Kidney epithelial cell (primary cell): ENCODE measurements around the gene SHC2. TPM values are rescaled to one million over a fixed set of nuclear protein-coding genes. Genes with fewer than 3 reads are reported as not detected.

Source experiments
- DNase-seq: peaks from one replicate; pipeline ENCODE4 v3.0.0-alpha.2; 2010; ENCODE audit warnings: low read depth
- H3K27me3 ChIP-seq: 2 replicates; pipeline ENCODE4 v1.6.0; 2011; ENCODE audit warnings: low read length; ENCODE audit not compliant: control insufficient read depth, insufficient read depth
- H3K36me3 ChIP-seq: 2 replicates; pipeline ENCODE4 v1.5.1; 2011; ENCODE audit warnings: low read length; ENCODE audit not compliant: control insufficient read depth, insufficient read depth
- H3K4me3 ChIP-seq: 2 replicates; pipeline ENCODE4 v1.5.1; 2011; ENCODE audit warnings: low read depth, mild to moderate bottlenecking, control low read depth, low read length
- CTCF ChIP-seq: IDR thresholded peaks from 2 replicates; pipeline ENCODE4 v1.5.1; 2011; ENCODE audit warnings: mild to moderate bottlenecking, moderate library complexity, low read length, control low read depth, inconsistent platforms; ENCODE audit not compliant: insufficient read depth, poor library complexity, severe bottlenecking
- total RNA-seq: library from RNA; depleted of rRNA; stranded (reverse); fragments of >200 nt; gene quantifications from 2 replicates; pipeline ENCODE4 v1.2.3, GENCODE V29; 2015

SHC2 gene
- total RNA-seq, 1 donor from 2014 or later = 15.2 TPM

GRCh38 chr19:480016-480855 lies 19.4 kb upstream of the SHC2 start:
- H3K4me3 ChIP-seq = peak overlapping the region; percentile 14
- peaks cover 9% of the 10 kb centered on the region for H3K27me3 ChIP-seq
- no peak for DNase-seq
- TF ChIP-seq CTCF = peak; percentile 65
- no peaks in the 10 kb centered on the region for H3K36me3 ChIP-seq

DNA sequence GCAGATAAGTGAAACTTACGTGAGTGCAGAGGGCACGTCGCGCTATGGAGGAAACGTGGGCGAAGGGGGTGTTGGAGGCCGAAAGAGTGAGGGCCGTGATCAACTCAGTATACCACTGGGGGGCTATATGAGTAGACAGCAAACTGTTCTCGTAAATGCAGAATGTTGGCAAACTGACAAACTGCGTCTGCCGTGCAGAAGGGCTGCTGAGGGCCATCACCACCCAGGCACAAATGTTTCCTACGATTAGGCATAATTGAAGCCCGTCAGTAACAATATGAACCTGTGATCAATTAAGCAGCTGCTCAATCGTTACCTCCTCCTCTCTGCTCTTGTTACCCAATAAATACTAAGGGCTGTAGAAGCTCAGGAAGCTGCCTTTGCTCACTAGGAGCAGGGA lies 18.1 kb upstream of the SHC2 start:
- H3K4me3 ChIP-seq = no peak overlapping the region
- H3K36me3 ChIP-seq = no peaks in the 10 kb centered on the region
- DNase-seq = no peak
- H3K27me3 ChIP-seq = peaks cover 13% of the 10 kb centered on the region
- TF ChIP-seq CTCF = no peak

DNA sequence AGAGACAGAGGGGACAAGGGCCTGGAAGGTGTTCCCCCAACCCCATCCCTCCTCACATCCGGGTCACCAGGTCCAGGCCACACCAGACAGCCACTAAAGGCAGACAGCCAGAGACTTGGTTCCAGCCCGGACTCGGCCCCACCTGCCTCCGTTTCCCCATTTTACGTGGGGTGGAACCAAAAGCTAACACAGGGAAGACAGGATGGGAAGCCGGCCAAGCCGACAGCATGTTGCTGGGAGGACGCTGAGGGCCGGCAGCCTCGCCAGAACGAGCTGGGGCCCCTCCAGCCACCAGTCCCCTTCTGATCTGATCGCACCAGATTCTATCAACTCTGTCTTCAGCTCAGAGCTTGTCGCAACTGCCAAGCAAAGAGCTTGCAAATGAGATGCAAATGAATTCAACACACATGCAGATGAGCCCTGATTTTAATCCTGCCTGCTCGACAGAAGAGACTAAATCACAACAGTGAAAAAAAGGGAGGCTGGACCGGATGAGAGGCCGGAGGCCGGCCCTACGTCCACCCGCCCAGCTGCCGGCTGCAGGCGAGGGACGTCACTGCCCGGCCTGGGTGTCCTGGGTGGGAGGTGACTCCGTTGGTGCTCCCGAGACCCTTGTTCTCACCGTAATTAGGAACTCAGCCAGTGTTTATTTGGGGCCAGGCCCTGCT lies 17.5 kb upstream of the SHC2 start:
- H3K36me3 ChIP-seq = no peaks in the 10 kb centered on the region
- H3K4me3 ChIP-seq = no peak overlapping the region
- no peak for DNase-seq
- H3K27me3 ChIP-seq = peaks cover 13% of the 10 kb centered on the region
- no peak for TF ChIP-seq CTCF

GRCh38 chr19:475360-475759 lies 14.5 kb upstream of the SHC2 start:
- DNase-seq = no peak
- peaks cover 13% of the 10 kb centered on the region for H3K27me3 ChIP-seq
- TF ChIP-seq CTCF = no peak
- no peaks in the 10 kb centered on the region for H3K36me3 ChIP-seq
- H3K4me3 ChIP-seq = no peak overlapping the region

GRCh38 chr19:474126-475078 lies 13.6 kb upstream of the SHC2 start:
- DNase-seq = no peak
- Histone ChIP-seq H3K36me3 (no peaks in the 10 kb centered on the region), H3K27me3 (peaks cover 13% of the 10 kb centered on the region), H3K4me3 (no peak overlapping the region)
- no peak for TF ChIP-seq CTCF
